HUES6 (cell line): ENCODE results near the gene TSC22D3.
"Not testable (repeated sequence)": the region's sequence is repeated elsewhere in the genome, so short reads cannot be mapped to it uniquely, and the experiment has no call there.

Experiments
- H3K27ac ChIP-seq: 2 replicates; pipeline ENCODE4 v1.7.0; 2013; ENCODE audit warnings: low read depth, mild to moderate bottlenecking, low read length, inconsistent platforms
- H3K27me3 ChIP-seq: 2 replicates; pipeline ENCODE4 v1.6.1; 2013; ENCODE audit warnings: low read length; ENCODE audit not compliant: control insufficient read depth, insufficient read depth
- H3K36me3 ChIP-seq: 2 replicates; pipeline ENCODE4 v1.6.1; 2013; ENCODE audit warnings: low read length; ENCODE audit not compliant: control insufficient read depth, insufficient read depth
- H3K4me1 ChIP-seq: 2 replicates; pipeline ENCODE4 v1.6.1; 2013; ENCODE audit warnings: low read length; ENCODE audit not compliant: control insufficient read depth, insufficient read depth
- H3K4me3 ChIP-seq: 2 replicates; pipeline ENCODE4 v1.5.1; 2013; ENCODE audit warnings: low read depth, low read length
- H3K9ac ChIP-seq: one replicate; pipeline ENCODE4 v1.6.1; 2013; ENCODE audit warnings: mild to moderate bottlenecking, low read length
- H3K9me3 ChIP-seq: 2 replicates; pipeline ENCODE4 v1.6.1; 2013; ENCODE audit warnings: low read depth, low read length; ENCODE audit not compliant: control insufficient read depth, insufficient read depth

Gene TSC22D3

DNA sequence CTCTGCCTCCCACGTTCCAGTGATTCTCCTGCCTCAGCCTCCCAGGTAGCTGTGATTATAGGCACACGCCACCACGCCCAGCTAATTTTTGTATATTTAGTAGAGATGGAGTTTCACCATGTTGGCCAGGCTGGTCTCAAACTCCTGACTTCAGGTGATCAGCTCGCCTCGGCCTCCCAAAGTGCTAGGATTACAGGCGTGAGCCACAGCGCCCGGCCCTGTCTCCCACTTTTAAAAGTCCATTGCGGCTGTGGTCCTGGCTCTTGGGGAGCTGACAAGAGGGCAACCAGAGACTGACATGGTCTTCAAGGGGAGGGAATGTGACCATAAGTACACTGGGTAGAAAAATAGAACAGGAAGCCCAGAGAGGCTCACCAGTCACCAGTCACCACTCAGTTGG, 104.3 kb downstream of the TSC22D3 start:
- peaks cover 34% of the 10 kb centered on the region for H3K4me1 ChIP-seq
- H3K9me3 ChIP-seq, H3K36me3 ChIP-seq, H3K27ac ChIP-seq, H3K9ac ChIP-seq, H3K27me3 ChIP-seq, H3K4me3 ChIP-seq: not testable (repeated sequence)

DNA sequence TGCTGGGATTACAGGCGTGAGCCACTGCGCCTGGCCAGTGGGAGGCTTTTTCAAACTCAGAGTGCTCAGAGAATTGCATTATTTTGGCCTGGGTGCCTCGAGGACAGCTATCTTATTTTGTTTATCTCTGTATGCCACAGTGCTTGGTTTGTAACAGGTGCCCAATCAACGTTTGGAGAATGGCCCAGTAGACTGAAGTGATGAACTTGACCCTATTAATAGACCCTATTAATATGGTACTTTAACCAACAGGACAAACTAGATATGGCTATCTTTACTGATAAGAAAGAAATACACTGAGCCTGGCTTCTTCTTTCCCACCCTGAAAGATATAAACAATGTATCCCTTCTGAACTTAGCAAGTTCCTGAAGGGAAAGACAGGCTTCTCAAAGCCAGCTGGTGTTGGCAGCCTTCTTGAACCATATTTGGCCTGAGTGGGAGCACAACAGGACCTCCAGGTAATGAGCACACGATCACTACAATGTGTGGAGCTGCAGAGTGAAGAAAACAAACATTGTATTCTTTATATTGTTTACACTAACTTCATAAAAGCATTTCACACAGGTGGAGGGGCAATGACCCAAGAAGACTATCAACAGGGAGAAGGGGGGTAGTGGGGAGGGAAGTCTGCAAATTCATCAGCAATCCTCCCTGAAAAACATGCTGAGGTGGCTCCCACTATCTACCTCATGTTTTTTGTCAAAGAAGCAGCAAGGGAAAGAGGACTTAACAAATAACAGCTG, 105.5 kb downstream of the TSC22D3 start:
- Histone ChIP-seq H3K9ac (no peak overlapping the region), H3K4me3 (no peak overlapping the region), H3K9me3 (no peaks in the 10 kb centered on the region), H3K27ac (no peak overlapping the region), H3K27me3 (no peaks in the 10 kb centered on the region), H3K4me1 (peaks cover 28% of the 10 kb centered on the region), H3K36me3 (no peaks in the 10 kb centered on the region)

GRCh38 chrX:107669261-107669660, 106.3 kb downstream of the TSC22D3 start:
- Histone ChIP-seq H3K9me3 (no peaks in the 10 kb centered on the region), H3K36me3 (no peaks in the 10 kb centered on the region), H3K4me1 (peaks cover 20% of the 10 kb centered on the region), H3K4me3 (no peak overlapping the region), H3K9ac (no peak overlapping the region), H3K27me3 (no peaks in the 10 kb centered on the region), H3K27ac (no peak overlapping the region)

DNA sequence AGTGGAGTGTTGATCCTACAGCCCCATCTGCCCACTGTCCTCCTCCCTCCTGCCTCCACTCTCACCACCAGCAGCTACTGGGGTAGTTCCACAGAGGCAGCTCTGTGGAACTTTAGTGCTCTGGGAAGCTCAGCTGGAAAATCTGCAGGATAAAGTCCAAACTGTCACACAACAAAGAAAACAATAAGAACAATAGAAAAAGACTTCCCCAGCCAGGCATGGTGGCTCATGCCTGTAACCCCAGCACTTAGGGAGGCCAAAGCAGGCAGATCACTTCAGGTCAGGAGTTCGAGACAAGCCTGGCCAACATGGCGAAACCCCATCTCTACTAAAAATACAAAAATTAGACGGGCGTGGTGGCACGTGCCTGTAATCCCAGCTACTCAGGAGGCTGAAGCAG, 106.9 kb downstream of the TSC22D3 start:
- H3K9me3 ChIP-seq, H3K4me3 ChIP-seq, H3K9ac ChIP-seq, H3K27ac ChIP-seq, H3K36me3 ChIP-seq, H3K27me3 ChIP-seq: not testable (repeated sequence)
- peaks cover 15% of the 10 kb centered on the region for H3K4me1 ChIP-seq

- Histone ChIP-seq H3K9ac (no peak overlapping the region), H3K27ac (no peak overlapping the region), H3K4me3 (no peak overlapping the region), H3K27me3 (no peaks in the 10 kb centered on the region), H3K9me3 (no peaks in the 10 kb centered on the region), H3K36me3 (no peaks in the 10 kb centered on the region), H3K4me1 (peaks cover 12% of the 10 kb centered on the region)
These were observed 108.2 kb downstream of the TSC22D3 start for GRCh38 chrX:107667426-107667825.

DNA sequence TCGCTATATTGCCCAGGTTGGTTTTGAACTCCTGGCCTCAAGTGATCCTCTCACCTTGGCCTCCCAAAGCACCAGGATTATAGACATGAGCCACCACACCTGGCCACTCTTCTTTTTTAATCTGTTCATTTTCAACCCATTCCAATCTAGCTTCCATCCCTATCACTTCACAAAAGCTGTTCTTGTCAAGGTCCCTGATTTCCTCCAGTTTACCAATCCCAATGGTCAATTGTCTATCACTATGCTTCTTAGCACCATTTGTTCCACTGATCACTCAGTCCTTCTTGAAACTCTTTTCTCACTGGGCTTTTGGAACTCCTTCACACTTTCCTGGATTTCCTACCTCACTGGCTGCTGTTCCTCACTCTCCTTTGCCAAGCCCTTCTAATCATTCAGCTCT, 108.7 kb downstream of the TSC22D3 start:
- H3K4me3 ChIP-seq = no peak overlapping the region
- H3K9ac ChIP-seq = no peak overlapping the region
- H3K36me3 ChIP-seq = no peaks in the 10 kb centered on the region
- no peak overlapping the region for H3K27ac ChIP-seq
- no peaks in the 10 kb centered on the region for H3K9me3 ChIP-seq
- peaks cover 15% of the 10 kb centered on the region for H3K4me1 ChIP-seq
- H3K27me3 ChIP-seq = no peaks in the 10 kb centered on the region
